CD14-positive monocyte (primary cell): ENCODE data around the gene CNNM4. TPM values are rescaled to one million over a fixed set of nuclear protein-coding genes. Genes with fewer than 3 reads are reported as not detected.
A peak's percentile ranks its signal among the peaks of the same experiment; 100 is the strongest.

ENCODE experiments used
- DNase-seq, 3 donors: peaks; one replicate each; pipeline ENCODE4 v3.0.0-alpha.2; 2011 to 2022
- H2AFZ ChIP-seq: 2 replicates; pipeline ENCODE4 v1.6.0; 2012; ENCODE audit warnings: mild to moderate bottlenecking, low read depth, low read length, inconsistent platforms; ENCODE audit not compliant: insufficient read depth, poor library complexity, severe bottlenecking
- H3K27ac ChIP-seq, 2 donors: 1 replicate in 1 of 2; 2 replicates in 1 of 2; pipeline ENCODE4 v1.5.1; 2012 to 2013; ENCODE audit warnings: low read length in 2 of 2, control low read depth in 1 of 2, inconsistent platforms in 1 of 2, low read depth in 1 of 2, mild to moderate bottlenecking in 1 of 2
- H3K27me3 ChIP-seq, 2 donors: one replicate each; pipeline versions ENCODE4 v1.6.0 to v1.6.1; 2011 to 2013; ENCODE audit warnings: low read length in 2 of 2; ENCODE audit not compliant: control insufficient read depth in 2 of 2, insufficient read depth in 2 of 2
- H3K36me3 ChIP-seq, 2 donors: replicated peaks in 1 of 2; 1 replicate in 1 of 2; 2 replicates in 1 of 2; pipeline versions ENCODE4 v1.5.1 to v1.6.1; 2012 to 2013; ENCODE audit warnings: low read length in 2 of 2, control low read depth in 1 of 2, inconsistent platforms in 1 of 2, mild to moderate bottlenecking in 1 of 2; ENCODE audit not compliant: insufficient read depth in 2 of 2, control insufficient read depth in 1 of 2
- H3K4me1 ChIP-seq, 2 donors: 1 replicate in 1 of 2; 2 replicates in 1 of 2; pipeline versions ENCODE4 v1.5.1 to v1.6.1; 2012 to 2013; ENCODE audit warnings: low read length in 2 of 2, control low read depth in 1 of 2, inconsistent platforms in 1 of 2, mild to moderate bottlenecking in 1 of 2, moderate library complexity in 1 of 2; ENCODE audit not compliant: insufficient read depth in 2 of 2, control insufficient read depth in 1 of 2
- H3K4me2 ChIP-seq: replicated peaks from 2 replicates; pipeline ENCODE3; 2012; ENCODE audit warnings: low read length, moderate library complexity, mild to moderate bottlenecking; ENCODE audit not compliant: poor library complexity, severe bottlenecking; ENCODE audit errors: extremely low read depth
- H3K4me3 ChIP-seq, 3 experiments: fragments of 200-600 bp in 1 of 3; sonication (generic) in 1 of 3; replicated peaks in 1 of 3; 1 replicate in 2 of 3; 2 replicates in 1 of 3; pipeline ENCODE4 v1.5.1; 2011 to 2013; ENCODE audit warnings: low read length in 3 of 3, mild to moderate bottlenecking in 3 of 3, control low read depth in 2 of 3, low read depth in 2 of 3, inconsistent platforms in 1 of 3, moderate library complexity in 1 of 3
- H3K79me2 ChIP-seq: 2 replicates; pipeline ENCODE4 v1.6.0; 2012; ENCODE audit warnings: mild to moderate bottlenecking, control low read depth, inconsistent platforms, low read length, moderate library complexity; ENCODE audit not compliant: insufficient read depth
- H3K9ac ChIP-seq: 2 replicates; pipeline ENCODE4 v1.6.0; 2017; ENCODE audit warnings: low read length, mild to moderate bottlenecking; ENCODE audit not compliant: insufficient read depth, poor library complexity, severe bottlenecking
- H3K9me3 ChIP-seq, 2 donors: replicated peaks in 1 of 2; 1 replicate in 1 of 2; 2 replicates in 1 of 2; pipeline versions ENCODE4 v1.5.1 to v1.6.1; 2012 to 2013; ENCODE audit warnings: low read length in 2 of 2, control low read depth in 1 of 2; ENCODE audit not compliant: control insufficient read depth in 1 of 2, insufficient read depth in 1 of 2
- H4K20me1 ChIP-seq: 2 replicates; pipeline ENCODE4 v1.6.0; 2012; ENCODE audit warnings: mild to moderate bottlenecking, low read length, control low read depth, moderate library complexity; ENCODE audit not compliant: insufficient read depth
- H3K27ac Mint-ChIP-seq, 7 donors: one replicate each; pipeline ENCODE4 v1.8.0; 2020; ENCODE audit warnings: mild to moderate bottlenecking in 7 of 7, mixed read lengths in 7 of 7, moderate library complexity in 6 of 7, inconsistent platforms in 2 of 7
- H3K27me3 Mint-ChIP-seq, 3 donors: one replicate each; pipeline ENCODE4 v1.8.0; 2021 to 2022; ENCODE audit warnings: low read depth in 3 of 3, mild to moderate bottlenecking in 3 of 3, mixed read lengths in 3 of 3, moderate library complexity in 3 of 3, inconsistent platforms in 1 of 3
- H3K36me3 Mint-ChIP-seq, 2 donors: one replicate each; pipeline ENCODE4 v1.8.0; 2020; ENCODE audit warnings: mixed read lengths in 2 of 2, inconsistent platforms in 1 of 2, mild to moderate bottlenecking in 1 of 2
- H3K4me1 Mint-ChIP-seq: one replicate; pipeline ENCODE4 v1.8.0; 2020; ENCODE audit warnings: mild to moderate bottlenecking, mixed read lengths
- H3K4me3 Mint-ChIP-seq, 2 donors: one replicate each; pipeline ENCODE4 v1.8.0; 2020; ENCODE audit warnings: mild to moderate bottlenecking in 2 of 2, mixed read lengths in 2 of 2, moderate library complexity in 1 of 2
- H3K9me3 Mint-ChIP-seq, 7 donors: one replicate each; pipeline ENCODE4 v1.8.0; 2020 to 2022; ENCODE audit warnings: mixed read lengths in 7 of 7, mild to moderate bottlenecking in 6 of 7, moderate library complexity in 6 of 7, inconsistent platforms in 2 of 7
- CTCF ChIP-seq: fragments of 200-600 bp; IDR thresholded peaks from one replicate; pipeline ENCODE4 v1.8.0; 2022; ENCODE audit warnings: antibody characterized with exemption, mild to moderate bottlenecking
- WGBS: methylation state at CpG from one replicate; pipeline ENCODE4 v1.1.5; 2013; ENCODE audit warnings: missing lambda C conversion rate; ENCODE audit not compliant: insufficient coverage; 5-methylcytosine and 5-hydroxymethylcytosine counted together
- intact Hi-C, 2 donors: fragments of 100-400 bp; cut with micrococcal nuclease; formaldehyde crosslinking; loops; one replicate each; pipeline versions ENCODE4 v1.15.0 to v1.15.1; 2023
- polyA plus RNA-seq, 3 donors: library from polyadenylated mRNA; depleted of rRNA in 1 of 3; unstranded in 2 of 3; stranded (reverse) in 1 of 3; fragments of 300-500 nt in 2 of 3; fragments of >200 nt in 1 of 3; fragmentation: Illumina TruSeq in 2 of 3; gene quantifications; 1 replicate in 2 of 3; 2 replicates in 1 of 3; pipeline ENCODE4 v1.2.3, GENCODE V29; 2012 to 2021

Gene CNNM4
- polyA plus RNA-seq, 3 donors, result 2.3 to 8.3 (median 2.6) TPM

- Histone ChIP-seq H3K79me2 (peaks cover 9% of the 10 kb centered on the region), H2AFZ (no peak overlapping the region), H3K4me1 (no peaks in the 10 kb centered on the region), H3K36me3 (peaks cover 72 to 93% of the 10 kb centered on the region in 2 donors), H4K20me1 (peaks cover 28% of the 10 kb centered on the region), H3K4me3 (no peak overlapping the region), H3K27me3 (no peaks in the 10 kb centered on the region), H3K9ac (no peak overlapping the region), H3K27ac (no peak overlapping the region), H3K9me3 (no peaks in the 10 kb centered on the region), H3K4me2 (no peak overlapping the region)
- no peak for DNase-seq
- H3K36me3 Mint-ChIP-seq, result peaks cover 76 to 78% of the 10 kb centered on the region in 2 donors
- no peak for TF ChIP-seq CTCF
- no peaks in the 10 kb centered on the region for H3K9me3 Mint-ChIP-seq
- peaks cover 0 to 2% (median 1%) of the 10 kb centered on the region in 3 donors for H3K27me3 Mint-ChIP-seq
- no peak overlapping the region for H3K4me3 Mint-ChIP-seq
- WGBS, result 92% methylated on average over 11 of the region's 22 CpGs
- H3K27ac Mint-ChIP-seq, result peak overlapping the region in 1 of 7 donors; percentile 11
- H3K4me1 Mint-ChIP-seq, result no peaks in the 10 kb centered on the region
- intact Hi-C loops, result no loop called here
These were observed 66.0 kb downstream of the CNNM4 start for GRCh38 chr2:96826546-96827278.

GRCh38 chr2:96828436-96828835 is 67.7 kb downstream of the CNNM4 start:
- H3K9me3 ChIP-seq, result no peaks in the 10 kb centered on the region
- 97% methylated on average over 14 of the region's 14 CpGs for WGBS
- no peak overlapping the region for H3K4me2 ChIP-seq
- no peak for TF ChIP-seq CTCF
- H3K4me3 ChIP-seq, result no peak overlapping the region
- H3K27ac ChIP-seq, result no peak overlapping the region
- H3K27me3 ChIP-seq, result no peaks in the 10 kb centered on the region
- no peak for DNase-seq
- peaks cover 1% of the 10 kb centered on the region for H3K79me2 ChIP-seq
- Mint-ChIP-seq H3K27me3 (peaks cover 0 to 2% (median 1%) of the 10 kb centered on the region in 3 donors), H3K36me3 (peaks cover 83 to 84% of the 10 kb centered on the region in 2 donors), H3K27ac (peak overlapping the region in 4 of 7 donors; percentile 7 to 66 (median 55)), H3K4me1 (no peaks in the 10 kb centered on the region), H3K9me3 (no peaks in the 10 kb centered on the region), H3K4me3 (no peak overlapping the region)
- H4K20me1 ChIP-seq, result peaks cover 14% of the 10 kb centered on the region
- H2AFZ ChIP-seq, result no peak overlapping the region
- no peak overlapping the region for H3K9ac ChIP-seq
- intact Hi-C loops, result no loop called here
- no peaks in the 10 kb centered on the region for H3K4me1 ChIP-seq
- H3K36me3 ChIP-seq, result peaks cover 84 to 96% of the 10 kb centered on the region in 2 donors
